BE2C (cell line): ENCODE measurements around the gene TCFL5.

Source experiments
- DNase-seq: peaks from one replicate; pipeline ENCODE4 v3.0.0-alpha.2; 2020
- H3K27me3 ChIP-seq: fragments of 250-450 bp; sonication (Bioruptor Pico); 2 replicates; pipeline ENCODE4 v1.5.1; 2020; ENCODE audit warnings: mild to moderate bottlenecking
- H3K36me3 ChIP-seq: fragments of 250-450 bp; sonication (Bioruptor Pico); 2 replicates; pipeline ENCODE4 v1.5.1; 2020; ENCODE audit warnings: mild to moderate bottlenecking
- H3K4me1 ChIP-seq: fragments of 250-450 bp; sonication (Bioruptor Pico); 2 replicates; pipeline ENCODE4 v1.5.1; 2020
- H3K4me3 ChIP-seq: 2 replicates; pipeline ENCODE4 v1.5.1; 2011; ENCODE audit warnings: low read depth, low read length
- H3K9me3 ChIP-seq: fragments of 250-450 bp; sonication (Bioruptor Pico); 2 replicates; pipeline ENCODE4 v1.5.1; 2020
- CTCF ChIP-seq: IDR thresholded peaks from 2 replicates; pipeline ENCODE4 v1.5.1; 2012; ENCODE audit warnings: mild to moderate bottlenecking, low read depth, low read length

Gene TCFL5

GRCh38 chr20:62799459-62799858 lies 62.2 kb downstream of the TCFL5 start:
- Histone ChIP-seq H3K36me3 (peaks cover 33% of the 10 kb centered on the region), H3K4me1 (no peaks in the 10 kb centered on the region; the same call in 1 of the 2 replicates), H3K4me3 (no peak overlapping the region), H3K27me3 (no peaks in the 10 kb centered on the region), H3K9me3 (no peaks in the 10 kb centered on the region)
- TF ChIP-seq CTCF: no peak
- no peak for DNase-seq

GRCh38 chr20:62799036-62799435 lies 62.6 kb downstream of the TCFL5 start:
- Histone ChIP-seq H3K9me3 (no peaks in the 10 kb centered on the region), H3K4me1 (no peaks in the 10 kb centered on the region; the same call in 1 of the 2 replicates)
- DNase-seq: no peak

GRCh38 chr20:62797671-62798532 lies 63.7 kb downstream of the TCFL5 start:
- 0 out of 2 replicates have a peak, but pooled peaks cover 3% of the 10 kb centered on the region for H3K4me1 ChIP-seq
- no peak for DNase-seq
- H3K36me3 ChIP-seq: peaks cover 33% of the 10 kb centered on the region
- no peaks in the 10 kb centered on the region for H3K9me3 ChIP-seq
- no peak for TF ChIP-seq CTCF
- H3K4me3 ChIP-seq: peak overlapping the region; percentile 47; the same call in 1 of the 2 replicates
- no peaks in the 10 kb centered on the region for H3K27me3 ChIP-seq

More at GRCh38 chr20:62799036-62799435, 62.6 kb downstream of the TCFL5 start:
- Histone ChIP-seq H3K27me3 (no peaks in the 10 kb centered on the region), H3K36me3 (peaks cover 33% of the 10 kb centered on the region), H3K4me3 (no peak overlapping the region)
- no peak for TF ChIP-seq CTCF

- Histone ChIP-seq H3K4me3 (peak overlapping the region; percentile 54), H3K9me3 (no peaks in the 10 kb centered on the region), H3K27me3 (no peaks in the 10 kb centered on the region), H3K36me3 (peaks cover 33% of the 10 kb centered on the region), H3K4me1 (0 out of 2 replicates have a peak, but pooled peaks cover 3% of the 10 kb centered on the region)
- TF ChIP-seq CTCF: no peak
- no peak for DNase-seq
Measured at GRCh38 chr20:62796699-62797491, 64.7 kb downstream of the TCFL5 start.

- peak overlapping the region; percentile 61 for H3K4me3 ChIP-seq
- peaks cover 22% of the 10 kb centered on the region for H3K36me3 ChIP-seq
- peak; percentile 90 for DNase-seq
- no peaks in the 10 kb centered on the region for H3K9me3 ChIP-seq
- TF ChIP-seq CTCF: no peak
- H3K27me3 ChIP-seq: no peaks in the 10 kb centered on the region
- 0 out of 2 replicates have a peak, but pooled peaks cover 3% of the 10 kb centered on the region for H3K4me1 ChIP-seq
Measured at GRCh38 chr20:62795023-62795761, 66.4 kb downstream of the TCFL5 start.
